Colonic mucosa (tissue), 4 donors: ENCODE measurements around the gene BCCIP. TPM values are rescaled to one million over a fixed set of nuclear protein-coding genes. Genes with fewer than 3 reads are reported as not detected.

Experiments
- DNase-seq: peaks from one replicate; pipeline ENCODE4 v3.0.0-alpha.2; 2020
- H3K27ac ChIP-seq: fragments of 200-600 bp; one replicate; pipeline ENCODE4 v1.8.0; 2021
- H3K27me3 ChIP-seq: fragments of 200-600 bp; one replicate; pipeline ENCODE4 v1.8.0; 2021
- H3K36me3 ChIP-seq: fragments of 200-600 bp; one replicate; pipeline ENCODE4 v1.8.0; 2021
- H3K4me1 ChIP-seq: fragments of 200-600 bp; one replicate; pipeline ENCODE4 v1.8.0; 2021; ENCODE audit warnings: mild to moderate bottlenecking
- H3K4me3 ChIP-seq: fragments of 200-600 bp; one replicate; pipeline ENCODE4 v1.8.0; 2021
- H3K9ac ChIP-seq, 2 donors: one replicate each; pipeline ENCODE4 v1.7.0; 2013; ENCODE audit warnings: control low read depth in 2 of 2, low read depth in 2 of 2, low read length in 2 of 2
- H3K9me3 ChIP-seq: fragments of 200-600 bp; one replicate; pipeline ENCODE4 v1.8.0; 2021
- intact Hi-C: fragments of 100-400 bp; cut with DNase I; formaldehyde crosslinking; loops from one replicate; pipeline ENCODE4 v1.14.1; 2022
- total RNA-seq, 2 donors: library from RNA; stranded (reverse); fragmentation: NEBNext Ultra II Directional in 1 of 2; extraction: Animal tissue kit (Norgen Biotek cat#: 25700) in 1 of 2; gene quantifications; one replicate each; pipeline ENCODE4 v1.2.1, GENCODE V29; 2021
- TF ChIP-seq, protein P1 (sequence below): fragments of 200-600 bp; IDR thresholded peaks from one replicate; pipeline ENCODE4 v1.8.0; 2022; ENCODE audit warnings: antibody characterized with exemption, mild to moderate bottlenecking
- donor health status: healthy.
- donor health status: DM: no; HTN: no; CAD: no.
- donor health status: DM: no; HTN: no; CAD: no.

The BCCIP gene
- total RNA-seq, 2 donors from 2014 or later, result 36.0 to 67.2 TPM

DNA sequence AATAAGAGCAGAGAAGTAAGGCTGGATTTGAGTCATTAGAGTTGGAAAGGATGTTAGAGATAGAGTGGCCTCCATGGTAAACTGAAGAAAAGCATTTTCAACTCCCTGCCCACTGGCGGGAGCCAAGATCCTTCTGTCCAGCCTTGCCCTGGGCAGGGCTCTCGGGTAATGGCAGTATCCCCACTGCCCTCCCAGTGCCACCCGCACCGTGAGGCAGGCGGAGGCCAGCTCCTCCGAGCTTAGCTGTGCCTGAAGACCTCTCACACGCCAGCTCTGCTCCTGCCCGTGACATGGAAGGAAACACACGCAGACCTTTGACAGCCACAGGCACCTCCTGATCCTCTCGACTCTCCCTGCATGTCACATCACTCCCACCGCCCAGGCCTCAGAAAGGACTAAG is 22.3 kb downstream of the BCCIP start:
- no peak overlapping the region for H3K9ac ChIP-seq
- H3K4me1 ChIP-seq, result no peaks in the 10 kb centered on the region
- DNase-seq, result no peak
- intact Hi-C loops, result no loop called here
- no peak overlapping the region for H3K4me3 ChIP-seq
- no peak overlapping the region for H3K27ac ChIP-seq
- TF ChIP-seq, protein P1, sequence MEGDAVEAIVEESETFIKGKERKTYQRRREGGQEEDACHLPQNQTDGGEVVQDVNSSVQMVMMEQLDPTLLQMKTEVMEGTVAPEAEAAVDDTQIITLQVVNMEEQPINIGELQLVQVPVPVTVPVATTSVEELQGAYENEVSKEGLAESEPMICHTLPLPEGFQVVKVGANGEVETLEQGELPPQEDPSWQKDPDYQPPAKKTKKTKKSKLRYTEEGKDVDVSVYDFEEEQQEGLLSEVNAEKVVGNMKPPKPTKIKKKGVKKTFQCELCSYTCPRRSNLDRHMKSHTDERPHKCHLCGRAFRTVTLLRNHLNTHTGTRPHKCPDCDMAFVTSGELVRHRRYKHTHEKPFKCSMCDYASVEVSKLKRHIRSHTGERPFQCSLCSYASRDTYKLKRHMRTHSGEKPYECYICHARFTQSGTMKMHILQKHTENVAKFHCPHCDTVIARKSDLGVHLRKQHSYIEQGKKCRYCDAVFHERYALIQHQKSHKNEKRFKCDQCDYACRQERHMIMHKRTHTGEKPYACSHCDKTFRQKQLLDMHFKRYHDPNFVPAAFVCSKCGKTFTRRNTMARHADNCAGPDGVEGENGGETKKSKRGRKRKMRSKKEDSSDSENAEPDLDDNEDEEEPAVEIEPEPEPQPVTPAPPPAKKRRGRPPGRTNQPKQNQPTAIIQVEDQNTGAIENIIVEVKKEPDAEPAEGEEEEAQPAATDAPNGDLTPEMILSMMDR, result no peak
- H3K27me3 ChIP-seq, result no peaks in the 10 kb centered on the region
- H3K36me3 ChIP-seq, result peaks cover under 1% of the 10 kb centered on the region
- no peaks in the 10 kb centered on the region for H3K9me3 ChIP-seq

DNA sequence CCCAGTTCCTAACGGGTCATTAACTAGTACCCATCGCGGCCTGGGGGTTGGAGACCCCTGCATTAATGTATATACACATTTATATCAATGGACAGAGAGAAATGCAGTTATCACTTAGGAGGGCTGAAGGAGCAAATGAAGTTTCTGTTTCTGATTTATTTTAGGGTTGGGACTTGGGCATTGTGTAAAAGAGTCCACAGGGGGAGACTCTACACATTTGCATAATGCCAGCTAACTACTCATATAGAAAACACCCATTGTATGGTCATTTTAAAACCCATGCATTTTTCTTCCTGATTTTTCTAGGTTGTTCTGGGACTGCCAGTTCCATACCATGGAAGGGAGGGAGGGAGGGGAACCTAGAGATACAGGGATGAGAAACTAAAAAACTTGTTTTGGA is 23.5 kb downstream of the BCCIP start:
- Histone ChIP-seq H3K4me3 (no peak overlapping the region), H3K9ac (no peak overlapping the region), H3K27me3 (no peaks in the 10 kb centered on the region), H3K27ac (no peak overlapping the region), H3K9me3 (no peaks in the 10 kb centered on the region), H3K4me1 (no peaks in the 10 kb centered on the region), H3K36me3 (no peaks in the 10 kb centered on the region)
- intact Hi-C loops, result no loop called here
- DNase-seq, result no peak
- TF ChIP-seq, protein P1, result no peak

DNA sequence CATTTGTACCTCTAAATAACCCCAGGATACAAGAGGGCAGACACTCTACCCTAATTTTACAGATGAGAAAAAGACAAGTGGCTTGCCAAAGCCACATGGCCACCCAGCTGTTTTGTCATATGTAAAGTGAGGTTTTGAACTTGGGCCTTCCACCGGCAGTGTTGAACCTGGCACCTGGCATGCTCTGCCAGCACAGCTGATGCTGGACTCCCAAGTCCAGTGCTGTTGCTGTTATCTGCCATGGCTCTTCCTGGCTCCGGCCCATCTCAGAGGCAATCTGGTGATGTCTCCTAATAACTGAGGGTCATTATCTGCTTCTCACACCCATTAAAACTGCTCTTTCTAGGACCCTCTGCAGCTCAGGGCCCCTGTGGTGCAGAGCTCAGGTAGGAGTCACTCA is 25.0 kb downstream of the BCCIP start:
- H3K9ac ChIP-seq, result no peak overlapping the region
- TF ChIP-seq, protein P1, result no peak
- H3K9me3 ChIP-seq, result no peaks in the 10 kb centered on the region
- no peak overlapping the region for H3K4me3 ChIP-seq
- no peak overlapping the region for H3K27ac ChIP-seq
- H3K36me3 ChIP-seq, result peaks cover 3% of the 10 kb centered on the region
- DNase-seq, result no peak
- no peaks in the 10 kb centered on the region for H3K27me3 ChIP-seq
- no peaks in the 10 kb centered on the region for H3K4me1 ChIP-seq
- intact Hi-C loops, result no loop called here

DNA sequence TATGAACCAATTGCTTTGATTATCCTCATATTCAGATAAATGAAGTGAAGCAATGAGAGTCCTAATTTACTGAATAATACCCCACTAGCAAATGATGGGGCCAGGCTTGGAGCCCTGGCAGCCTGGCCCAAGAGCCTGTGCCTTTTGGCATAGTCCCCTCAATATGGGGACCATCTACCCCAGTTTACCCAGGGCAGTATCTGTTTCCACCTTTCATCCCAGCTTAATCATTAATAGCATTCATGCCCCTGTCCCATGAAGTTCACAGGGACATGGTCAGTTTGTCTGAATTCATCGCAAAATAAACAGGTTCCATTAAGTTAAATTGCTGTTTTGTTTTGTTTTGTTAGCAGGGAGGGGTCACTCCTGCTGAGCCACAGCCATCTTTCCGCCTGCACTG is 25.5 kb downstream of the BCCIP start:
- Histone ChIP-seq H3K9me3 (no peaks in the 10 kb centered on the region), H3K27ac (no peak overlapping the region), H3K36me3 (peaks cover 3% of the 10 kb centered on the region), H3K27me3 (no peaks in the 10 kb centered on the region), H3K4me1 (no peaks in the 10 kb centered on the region), H3K4me3 (no peak overlapping the region), H3K9ac (no peak overlapping the region)
- TF ChIP-seq, protein P1, result no peak
- intact Hi-C loops, result no loop called here
- no peak for DNase-seq

DNA sequence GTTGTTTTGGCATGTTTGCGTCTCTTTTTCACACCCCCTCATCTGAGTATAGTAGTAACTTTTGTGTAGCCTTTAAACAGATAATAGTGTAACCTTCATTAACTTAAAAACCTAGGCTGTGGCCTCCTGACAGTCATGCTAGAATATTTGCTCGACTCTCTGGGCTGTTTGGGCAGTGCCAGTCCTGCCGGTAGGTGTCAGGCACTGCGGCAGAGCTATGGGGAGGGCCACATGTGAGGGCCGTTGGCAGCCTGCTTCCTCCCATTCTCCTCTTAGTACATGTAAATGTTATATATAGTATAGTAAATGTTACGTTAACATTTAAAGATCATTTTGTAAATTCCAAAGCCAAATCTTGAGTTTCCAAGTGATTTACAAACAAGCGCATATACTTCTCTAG is 26.1 kb downstream of the BCCIP start:
- intact Hi-C loops, result no loop called here
- Histone ChIP-seq H3K4me3 (no peak overlapping the region), H3K27me3 (no peaks in the 10 kb centered on the region), H3K9ac (no peak overlapping the region), H3K27ac (no peak overlapping the region), H3K36me3 (peaks cover 3% of the 10 kb centered on the region), H3K9me3 (no peaks in the 10 kb centered on the region), H3K4me1 (no peaks in the 10 kb centered on the region)
- DNase-seq, result no peak
- TF ChIP-seq, protein P1, result no peak
